Fibroblast of the aortic adventitia (primary cell): ENCODE measurements around the gene NUCB2. TPM values are rescaled to one million over a fixed set of nuclear protein-coding genes. Genes with fewer than 3 reads are reported as not detected.
"Not testable (repeated sequence)": the region's sequence is repeated elsewhere in the genome, so short reads cannot be mapped to it uniquely, and the experiment has no call there.

Source experiments
- DNase-seq: peaks from one replicate; pipeline ENCODE4 v3.0.0-alpha.2; 2010; ENCODE audit warnings: low read depth
- H3K4me3 ChIP-seq: 2 replicates; pipeline ENCODE4 v1.5.1; 2011; ENCODE audit warnings: low read depth, mild to moderate bottlenecking, control low read depth, low read length, moderate library complexity
- CTCF ChIP-seq: IDR thresholded peaks from 2 replicates; pipeline ENCODE4 v1.5.1; 2011; ENCODE audit warnings: mild to moderate bottlenecking, low read length, control low read depth, inconsistent platforms; ENCODE audit not compliant: insufficient read depth
- total RNA-seq: library from RNA; depleted of rRNA; stranded (reverse); fragments of >200 nt; gene quantifications from 2 replicates; pipeline ENCODE4 v1.2.3, GENCODE V29; 2012; ENCODE audit warnings: low replicate concordance

NUCB2 gene
- total RNA-seq, 1 donor: 149 TPM

GRCh38 chr11:17258670-17259069 lies 17.9 kb upstream of the NUCB2 start:
- H3K4me3 ChIP-seq: no peak overlapping the region
- no peak for DNase-seq
- TF ChIP-seq CTCF: no peak

- no peak for TF ChIP-seq CTCF
- no peak overlapping the region for H3K4me3 ChIP-seq
- peak; percentile 26 for DNase-seq
Measured at GRCh38 chr11:17259519-17259918, 17.0 kb upstream of the NUCB2 start.

- no peak overlapping the region for H3K4me3 ChIP-seq
- no peak for TF ChIP-seq CTCF
- DNase-seq: peak; percentile 48
Measured at GRCh38 chr11:17260020-17260419, 16.5 kb upstream of the NUCB2 start.

GRCh38 chr11:17263769-17264168 lies 12.8 kb upstream of the NUCB2 start:
- DNase-seq: peak; percentile 49
- no peak overlapping the region for H3K4me3 ChIP-seq
- no peak for TF ChIP-seq CTCF

- no peak for DNase-seq
- TF ChIP-seq CTCF: no peak
- H3K4me3 ChIP-seq: no peak overlapping the region
Measured at GRCh38 chr11:17266781-17267180, 9.8 kb upstream of the NUCB2 start.

GRCh38 chr11:17267576-17267975 lies 9.0 kb upstream of the NUCB2 start:
- no peak overlapping the region for H3K4me3 ChIP-seq
- DNase-seq: no peak
- TF ChIP-seq CTCF: no peak

GRCh38 chr11:17268500-17268899 lies 8.0 kb upstream of the NUCB2 start:
- not testable (repeated sequence) for DNase-seq, H3K4me3 ChIP-seq

- no peak for DNase-seq
- no peak for TF ChIP-seq CTCF
- no peak overlapping the region for H3K4me3 ChIP-seq
Measured at GRCh38 chr11:17268902-17269301, 7.6 kb upstream of the NUCB2 start.
